ENCODE results near the gene VPS52.

Gene VPS52

DNA sequence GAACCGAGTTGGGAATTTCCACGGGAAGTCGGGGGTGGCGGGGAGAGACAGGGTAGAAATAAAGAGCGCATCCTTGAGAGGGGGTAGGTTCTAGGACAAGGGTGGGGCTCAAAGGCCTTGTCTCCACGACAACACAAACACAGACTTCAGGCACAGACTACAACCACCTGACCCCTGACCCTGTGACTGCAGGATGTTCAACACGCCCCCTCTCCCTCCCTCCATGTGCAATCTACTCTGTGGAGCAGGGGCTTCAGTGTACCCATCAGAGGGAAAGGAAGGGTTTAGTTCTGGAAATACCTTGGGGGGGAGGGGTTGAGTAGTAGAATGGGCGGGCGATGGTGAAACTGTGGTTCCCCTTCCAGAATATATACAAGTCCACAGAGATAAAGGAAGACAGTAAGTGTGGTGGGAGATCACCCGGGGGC lies 42.9 kb upstream of the VPS52 start (continued):
- TF ChIP-seq KLF1 (tag by site-specific recombination; IDR thresholded peaks at IDR 0.05), result peak; percentile 35

DNA sequence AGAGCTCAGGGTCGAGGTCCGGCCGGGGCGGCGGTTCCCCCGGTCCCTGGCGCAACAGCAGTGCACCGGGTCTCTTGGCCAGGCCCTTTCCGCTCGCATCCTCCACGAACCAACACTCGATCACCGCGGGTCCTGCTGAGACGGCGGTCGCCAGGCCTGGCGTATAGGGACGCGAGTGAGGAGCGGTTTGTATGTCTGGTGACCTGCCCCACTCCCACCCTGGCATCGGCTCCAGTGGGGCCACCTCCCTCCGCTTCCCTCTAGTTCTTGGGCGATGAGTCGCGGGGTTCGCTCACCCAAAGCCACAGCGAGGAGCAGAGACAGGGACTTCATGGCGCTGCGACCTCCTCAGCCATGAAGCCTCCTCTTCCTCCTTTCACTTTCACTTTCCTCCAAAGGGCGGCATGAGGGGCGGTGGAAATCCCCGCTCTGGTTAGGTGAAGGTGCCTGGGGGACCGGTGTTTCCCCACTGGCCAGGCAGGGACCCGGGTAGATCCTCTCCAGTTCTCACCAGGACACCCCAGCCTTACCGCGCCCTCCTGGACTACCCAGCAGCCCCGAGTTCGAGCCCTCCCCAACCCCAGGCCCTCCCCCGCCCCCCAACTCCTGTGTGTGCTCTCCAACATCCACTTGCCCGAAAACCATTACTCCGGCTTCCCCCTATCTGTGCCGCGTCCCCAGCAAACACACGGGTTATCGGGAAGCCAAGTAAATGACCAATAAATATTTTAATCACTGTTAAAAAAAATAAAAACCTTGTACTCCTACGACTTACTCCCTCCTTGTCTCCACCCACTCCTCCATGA lies 42.2 kb upstream of the VPS52 start, which contains the start of gene TAPBP:
TSS of gene TAPBP (minus strand) at position 370 of the 806 bp plus-strand sequence. CDS start at position 333, 37 bp downstream.
- Histone ChIP-seq H3K9me3 (ENCODE audit: control insufficient read depth, insufficient read depth, low read depth, low read length) (no peaks in the 10 kb centered on the region), H3K36me3 (ENCODE audit: control insufficient read depth in 2 of 2, insufficient read depth in 1 of 2, low read length in 2 of 2) (peaks cover 3 to 15% of the 10 kb centered on the region in 2 experiments; a peak in 2 of 3 replicates), H3K27ac (ENCODE audit: extremely low read depth, low read depth, low read length) (peak within 1 kb of the TSS; percentile 79), H3K4me1 (ENCODE audit: control insufficient read depth, insufficient read depth, low read length) (peaks cover 8% of the 10 kb centered on the region), H3K4me3 (ENCODE audit: low read depth, low read length) (peak within 1 kb of the TSS; percentile 61)
- POLR2A ChIA-PET, result interaction anchor here (0.9 to 5.0 kb wide), 12 partner anchors 10 to 342 kb away, joined by 3 to 50 read pairs (median 8); partner anchors contain the start of genes B3GALT4, RGL2, RPS18 and VPS52
- CTCF ChIA-PET, result interaction anchor here (0.6 to 7.0 kb wide), 6 partner anchors 15 to 77 kb away, joined by 3 to 53 read pairs (median 11); partner anchors contain the start of genes B3GALT4 and RGL2
- TF ChIP-seq, protein P1, sequence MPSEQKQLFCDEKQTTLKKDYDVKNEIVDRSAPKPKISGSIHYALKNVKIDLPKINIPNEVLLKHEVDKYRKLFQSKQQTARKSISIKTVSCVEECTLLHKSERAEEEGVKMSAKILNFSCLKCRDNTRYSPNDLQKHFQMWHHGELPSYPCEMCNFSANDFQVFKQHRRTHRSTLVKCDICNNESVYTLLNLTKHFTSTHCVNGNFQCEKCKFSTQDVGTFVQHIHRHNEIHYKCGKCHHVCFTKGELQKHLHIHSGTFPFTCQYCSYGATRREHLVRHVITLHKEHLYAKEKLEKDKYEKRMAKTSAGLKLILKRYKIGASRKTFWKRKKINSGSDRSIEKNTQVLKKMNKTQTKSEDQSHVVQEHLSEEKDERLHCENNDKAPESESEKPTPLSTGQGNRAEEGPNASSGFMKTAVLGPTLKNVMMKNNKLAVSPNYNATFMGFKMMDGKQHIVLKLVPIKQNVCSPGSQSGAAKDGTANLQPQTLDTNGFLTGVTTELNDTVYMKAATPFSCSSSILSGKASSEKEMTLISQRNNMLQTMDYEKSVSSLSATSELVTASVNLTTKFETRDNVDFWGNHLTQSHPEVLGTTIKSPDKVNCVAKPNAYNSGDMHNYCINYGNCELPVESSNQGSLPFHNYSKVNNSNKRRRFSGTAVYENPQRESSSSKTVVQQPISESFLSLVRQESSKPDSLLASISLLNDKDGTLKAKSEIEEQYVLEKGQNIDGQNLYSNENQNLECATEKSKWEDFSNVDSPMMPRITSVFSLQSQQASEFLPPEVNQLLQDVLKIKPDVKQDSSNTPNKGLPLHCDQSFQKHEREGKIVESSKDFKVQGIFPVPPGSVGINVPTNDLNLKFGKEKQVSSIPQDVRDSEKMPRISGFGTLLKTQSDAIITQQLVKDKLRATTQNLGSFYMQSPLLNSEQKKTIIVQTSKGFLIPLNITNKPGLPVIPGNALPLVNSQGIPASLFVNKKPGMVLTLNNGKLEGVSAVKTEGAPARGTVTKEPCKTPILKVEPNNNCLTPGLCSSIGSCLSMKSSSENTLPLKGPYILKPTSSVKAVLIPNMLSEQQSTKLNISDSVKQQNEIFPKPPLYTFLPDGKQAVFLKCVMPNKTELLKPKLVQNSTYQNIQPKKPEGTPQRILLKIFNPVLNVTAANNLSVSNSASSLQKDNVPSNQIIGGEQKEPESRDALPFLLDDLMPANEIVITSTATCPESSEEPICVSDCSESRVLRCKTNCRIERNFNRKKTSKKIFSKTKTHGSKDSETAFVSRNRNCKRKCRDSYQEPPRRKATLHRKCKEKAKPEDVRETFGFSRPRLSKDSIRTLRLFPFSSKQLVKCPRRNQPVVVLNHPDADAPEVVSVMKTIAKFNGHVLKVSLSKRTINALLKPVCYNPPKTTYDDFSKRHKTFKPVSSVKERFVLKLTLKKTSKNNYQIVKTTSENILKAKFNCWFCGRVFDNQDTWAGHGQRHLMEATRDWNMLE (tag by site-specific recombination; conservative IDR thresholded peaks at IDR 0.05; ENCODE audit: low read depth), result no peak
- TF ChIP-seq ZNF571 (tag by site-specific recombination; IDR thresholded peaks at IDR 0.05) (no peak), WT1 (tag by site-specific recombination; IDR thresholded peaks at IDR 0.05) (no peak), ZNF239 (tag by site-specific recombination; IDR thresholded peaks at IDR 0.05) (no peak), GLI4 (tag by site-specific recombination; IDR thresholded peaks at IDR 0.05) (no peak), ZNF221 (tag by site-specific recombination; IDR thresholded peaks at IDR 0.05; ENCODE audit: borderline replicate concordance) (no peak), ZNF830 (tag by site-specific recombination; IDR thresholded peaks at IDR 0.05; ENCODE audit: low read depth) (no peak), ZNF677 (tag by site-specific recombination; IDR thresholded peaks at IDR 0.05) (no peak), ZSCAN30 (tag by site-specific recombination; IDR thresholded peaks at IDR 0.05) (no peak), ZNF140 (tag by site-specific recombination; IDR thresholded peaks at IDR 0.05) (no peak), ZSCAN16 (tag by site-specific recombination; IDR thresholded peaks at IDR 0.05) (no peak), ZNF558 (tag by site-specific recombination; IDR thresholded peaks at IDR 0.05) (no peak), ZNF473 (tag by site-specific recombination; IDR thresholded peaks at IDR 0.05) (no peak), ZBTB8A (tag by site-specific recombination; IDR thresholded peaks at IDR 0.05) (peak; percentile 5), ZNF366 (tag by site-specific recombination; conservative IDR thresholded peaks at IDR 0.05) (no peak), YY1 (tag by site-specific recombination; IDR thresholded peaks at IDR 0.05) (peak; percentile 52; the same call in 1 of the 2 replicates), ZNF560 (tag by site-specific recombination; IDR thresholded peaks at IDR 0.05; ENCODE audit: borderline replicate concordance) (no peak), PRDM1 (tag by site-specific recombination; IDR thresholded peaks at IDR 0.05) (peak; percentile 84), ZNF548 (tag by site-specific recombination; IDR thresholded peaks at IDR 0.05) (no peak), ZXDB (tag by site-specific recombination; IDR thresholded peaks at IDR 0.05) (0 out of 2 replicates have a peak, but pooled peaks have one; percentile 35), ZSCAN23 (tag by site-specific recombination; IDR thresholded peaks at IDR 0.05) (no peak), YY2 (tag by site-specific recombination; IDR thresholded peaks at IDR 0.05) (no peak), ZNF654 (tag by site-specific recombination; IDR thresholded peaks at IDR 0.05; ENCODE audit: low read depth) (no peak), ZNF138 (tag by site-specific recombination; IDR thresholded peaks at IDR 0.05; ENCODE audit: borderline replicate concordance) (no peak), MYNN (tag by site-specific recombination; IDR thresholded peaks at IDR 0.05; ENCODE audit: borderline replicate concordance) (no peak)
- TF ChIP-seq, protein P2, sequence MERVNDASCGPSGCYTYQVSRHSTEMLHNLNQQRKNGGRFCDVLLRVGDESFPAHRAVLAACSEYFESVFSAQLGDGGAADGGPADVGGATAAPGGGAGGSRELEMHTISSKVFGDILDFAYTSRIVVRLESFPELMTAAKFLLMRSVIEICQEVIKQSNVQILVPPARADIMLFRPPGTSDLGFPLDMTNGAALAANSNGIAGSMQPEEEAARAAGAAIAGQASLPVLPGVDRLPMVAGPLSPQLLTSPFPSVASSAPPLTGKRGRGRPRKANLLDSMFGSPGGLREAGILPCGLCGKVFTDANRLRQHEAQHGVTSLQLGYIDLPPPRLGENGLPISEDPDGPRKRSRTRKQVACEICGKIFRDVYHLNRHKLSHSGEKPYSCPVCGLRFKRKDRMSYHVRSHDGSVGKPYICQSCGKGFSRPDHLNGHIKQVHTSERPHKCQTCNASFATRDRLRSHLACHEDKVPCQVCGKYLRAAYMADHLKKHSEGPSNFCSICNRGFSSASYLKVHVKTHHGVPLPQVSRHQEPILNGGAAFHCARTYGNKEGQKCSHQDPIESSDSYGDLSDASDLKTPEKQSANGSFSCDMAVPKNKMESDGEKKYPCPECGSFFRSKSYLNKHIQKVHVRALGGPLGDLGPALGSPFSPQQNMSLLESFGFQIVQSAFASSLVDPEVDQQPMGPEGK (tag by site-specific recombination; IDR thresholded peaks at IDR 0.05), result no peak
- TF ChIP-seq, protein P3, sequence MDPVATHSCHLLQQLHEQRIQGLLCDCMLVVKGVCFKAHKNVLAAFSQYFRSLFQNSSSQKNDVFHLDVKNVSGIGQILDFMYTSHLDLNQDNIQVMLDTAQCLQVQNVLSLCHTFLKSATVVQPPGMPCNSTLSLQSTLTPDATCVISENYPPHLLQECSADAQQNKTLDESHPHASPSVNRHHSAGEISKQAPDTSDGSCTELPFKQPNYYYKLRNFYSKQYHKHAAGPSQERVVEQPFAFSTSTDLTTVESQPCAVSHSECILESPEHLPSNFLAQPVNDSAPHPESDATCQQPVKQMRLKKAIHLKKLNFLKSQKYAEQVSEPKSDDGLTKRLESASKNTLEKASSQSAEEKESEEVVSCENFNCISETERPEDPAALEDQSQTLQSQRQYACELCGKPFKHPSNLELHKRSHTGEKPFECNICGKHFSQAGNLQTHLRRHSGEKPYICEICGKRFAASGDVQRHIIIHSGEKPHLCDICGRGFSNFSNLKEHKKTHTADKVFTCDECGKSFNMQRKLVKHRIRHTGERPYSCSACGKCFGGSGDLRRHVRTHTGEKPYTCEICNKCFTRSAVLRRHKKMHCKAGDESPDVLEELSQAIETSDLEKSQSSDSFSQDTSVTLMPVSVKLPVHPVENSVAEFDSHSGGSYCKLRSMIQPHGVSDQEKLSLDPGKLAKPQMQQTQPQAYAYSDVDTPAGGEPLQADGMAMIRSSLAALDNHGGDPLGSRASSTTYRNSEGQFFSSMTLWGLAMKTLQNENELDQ (tag by site-specific recombination; IDR thresholded peaks at IDR 0.05; ENCODE audit: low read depth), result no peak
